Lung (tissue), 12 donors: ENCODE results near the gene ZDHHC11. TPM values are rescaled to one million over a fixed set of nuclear protein-coding genes. Genes with fewer than 3 reads are reported as not detected.
A peak's percentile ranks its signal among the peaks of the same experiment; 100 is the strongest.
"Not testable (repeated sequence)": the region's sequence is repeated elsewhere in the genome, so short reads cannot be mapped to it uniquely, and the experiment has no call there.

ENCODE experiments used
- ATAC-seq: fragments of 200-7000 bp; cut with Tn5 transposase; one replicate; pipeline ENCODE4 v1.9.1; 2020; ENCODE audit warnings: moderate number of reproducible peaks; ENCODE audit not compliant: insufficient read depth, low FRiP score
- DNase-seq, 3 donors: peaks; one replicate each; pipeline ENCODE4 v3.0.0-alpha.2; 2013 to 2017
- H3K27ac ChIP-seq, 2 donors: one replicate each; pipeline ENCODE4 v1.5.1; 2013; ENCODE audit warnings: mild to moderate bottlenecking in 2 of 2, moderate library complexity in 2 of 2, control low read depth in 1 of 2, inconsistent platforms in 1 of 2, low read depth in 1 of 2, low read length in 1 of 2
- H3K27me3 ChIP-seq, 3 donors: one replicate each; pipeline ENCODE4 v1.5.1; 2013; ENCODE audit warnings: low read length in 2 of 3; ENCODE audit not compliant: control insufficient read depth in 3 of 3, insufficient read depth in 3 of 3
- H3K36me3 ChIP-seq, 4 donors: one replicate each; pipeline ENCODE4 v1.5.1; 2013; ENCODE audit warnings: low read length in 4 of 4, mild to moderate bottlenecking in 1 of 4, moderate library complexity in 1 of 4; ENCODE audit not compliant: control insufficient read depth in 4 of 4, insufficient read depth in 4 of 4
- H3K4me1 ChIP-seq, 5 donors: one replicate each; pipeline ENCODE4 v1.5.1; 2013; ENCODE audit warnings: low read length in 5 of 5, mild to moderate bottlenecking in 2 of 5, moderate library complexity in 1 of 5; ENCODE audit not compliant: control insufficient read depth in 5 of 5, insufficient read depth in 5 of 5
- H3K4me3 ChIP-seq: one replicate; pipeline ENCODE4 v1.5.1; 2013; ENCODE audit warnings: mild to moderate bottlenecking, control low read depth, moderate library complexity
- H3K9ac ChIP-seq, 2 donors: one replicate each; pipeline ENCODE4 v1.5.1; 2013; ENCODE audit warnings: low read length in 2 of 2, control low read depth in 1 of 2; ENCODE audit not compliant: insufficient read depth in 1 of 2
- H3K9me3 ChIP-seq, 4 donors: one replicate each; pipeline ENCODE4 v1.5.1; 2013; ENCODE audit warnings: low read length in 3 of 4, mild to moderate bottlenecking in 1 of 4, moderate library complexity in 1 of 4; ENCODE audit not compliant: control insufficient read depth in 4 of 4, insufficient read depth in 3 of 4
- CTCF ChIP-seq: IDR thresholded peaks from 2 replicates; pipeline ENCODE4 v1.5.1; 2012; ENCODE audit warnings: mild to moderate bottlenecking; ENCODE audit errors: control extremely low read depth, extremely low read depth
- WGBS, 2 donors: extraction: QIAGEN DNeasy Blood & Tissue Kit; methylation state at CpG; one replicate each; pipeline ENCODE4 v1.1.7; 2013; 5-methylcytosine and 5-hydroxymethylcytosine counted together
- polyA plus RNA-seq, 2 donors: library from polyadenylated mRNA; stranded (reverse); fragments of 200-250 nt; gene quantifications; one replicate each; pipeline ENCODE4 v1.2.1, GENCODE V29; 2013
- total RNA-seq, 2 donors: library from RNA; depleted of rRNA in 1 of 2; stranded (reverse); fragments of >200 nt in 1 of 2; gene quantifications; one replicate each; pipeline ENCODE4 v1.2.1, GENCODE V29; 2014 to 2021
- donor health status: control.
- donor health status: control.
- donor health status: Bipolar disorder and iron deficiency.
- donor health status: healthy.
- donor health status: DM: yes; HTN: yes; CAD: no.

ZDHHC11 gene
- total and polyA plus RNA-seq, 4 donors: 6.8 to 110 (median 20.5) TPM

DNA sequence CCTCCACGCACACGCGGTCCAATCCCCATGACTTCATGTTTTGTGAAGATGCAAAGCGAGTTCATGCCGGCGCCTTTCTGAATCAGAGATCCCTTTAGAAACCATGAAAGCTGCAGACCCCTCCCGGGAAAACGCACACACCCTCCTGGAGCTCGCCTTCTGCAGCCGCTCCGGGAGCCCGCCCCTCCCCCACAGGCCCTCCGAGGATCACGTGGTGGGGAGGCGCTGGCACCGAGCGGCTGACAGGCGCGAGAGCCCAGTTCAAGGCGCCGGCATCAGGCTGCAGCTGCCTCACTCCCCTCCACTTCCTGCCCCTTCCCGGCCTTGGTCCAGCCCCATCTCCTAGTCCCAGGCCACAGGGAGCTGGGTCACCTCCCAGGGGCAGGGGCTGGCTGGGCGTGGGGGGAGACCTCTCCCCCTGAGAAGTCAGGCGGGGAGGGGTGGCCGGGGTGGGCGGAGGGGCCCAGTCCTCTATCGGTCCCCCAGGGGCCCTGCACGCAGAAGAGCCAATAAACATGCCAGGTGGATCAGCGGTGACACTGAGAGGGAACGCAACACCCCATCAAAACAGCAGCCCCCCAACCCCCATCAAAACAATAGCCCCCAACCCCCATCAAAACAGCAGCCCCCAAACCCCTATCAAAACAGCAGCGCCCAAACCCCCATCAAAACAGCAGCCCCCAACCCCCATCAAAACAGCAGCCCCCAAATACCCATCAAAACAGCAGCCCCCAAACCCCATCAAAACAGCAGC is 67.6 kb downstream of the ZDHHC11 start:
- not testable (repeated sequence) for H3K4me3 ChIP-seq, H3K9ac ChIP-seq, H3K27ac ChIP-seq, H3K4me1 ChIP-seq, H3K36me3 ChIP-seq, DNase-seq, H3K9me3 ChIP-seq, H3K27me3 ChIP-seq
- 4% methylated on average over 26 to 30 of the region's 31 CpGs for WGBS, 2 donors
- ATAC-seq: peak; percentile 42

GRCh38 chr5:782356-782755 is 68.4 kb downstream of the ZDHHC11 start:
- not testable (repeated sequence) for H3K9me3 ChIP-seq, H3K4me3 ChIP-seq, ATAC-seq, H3K27me3 ChIP-seq, H3K27ac ChIP-seq, DNase-seq, H3K9ac ChIP-seq, H3K4me1 ChIP-seq, H3K36me3 ChIP-seq
- no CpG with 5 or more reads among the region's 12 CpGs for WGBS, 2 donors

- WGBS, 2 donors: 90 to 95% methylated on average over 16 to 17 of the region's 17 CpGs
- not testable (repeated sequence) for ATAC-seq, DNase-seq, H3K9ac ChIP-seq, H3K36me3 ChIP-seq, H3K27me3 ChIP-seq, H3K4me3 ChIP-seq, H3K9me3 ChIP-seq, H3K27ac ChIP-seq
- peaks cover 0 to 15% (median 4%) of the 10 kb centered on the region in 5 donors for H3K4me1 ChIP-seq
Observed at GRCh38 chr5:780571-780970, 70.2 kb downstream of the ZDHHC11 start.

DNA sequence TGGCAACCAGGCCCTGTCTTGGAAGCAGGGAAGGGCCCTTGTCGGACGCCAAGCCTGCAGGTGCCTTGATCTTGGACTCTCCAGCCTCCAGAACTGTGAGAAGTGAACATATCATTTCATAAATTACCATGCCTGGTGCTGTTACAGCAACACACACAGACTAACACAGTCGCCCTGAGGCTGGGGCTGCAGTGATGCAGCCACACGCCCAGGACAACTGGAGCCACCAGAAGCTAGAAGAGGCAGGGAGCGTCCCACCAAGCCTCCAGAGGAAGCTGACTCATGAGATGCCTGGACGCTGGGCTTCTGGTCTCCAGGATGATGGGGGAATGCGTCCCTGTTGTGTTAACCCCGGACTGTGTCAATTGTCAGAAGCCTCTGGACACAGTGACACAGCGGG is 71.8 kb downstream of the ZDHHC11 start:
- H3K27me3 ChIP-seq, H3K36me3 ChIP-seq, ATAC-seq, H3K4me3 ChIP-seq, H3K27ac ChIP-seq, H3K9me3 ChIP-seq, H3K9ac ChIP-seq, DNase-seq: not testable (repeated sequence)
- 90% methylated on average over 8 to 9 of the region's 9 CpGs for WGBS, 2 donors
- peaks cover 0 to 15% (median 3%) of the 10 kb centered on the region in 5 donors for H3K4me1 ChIP-seq

DNA sequence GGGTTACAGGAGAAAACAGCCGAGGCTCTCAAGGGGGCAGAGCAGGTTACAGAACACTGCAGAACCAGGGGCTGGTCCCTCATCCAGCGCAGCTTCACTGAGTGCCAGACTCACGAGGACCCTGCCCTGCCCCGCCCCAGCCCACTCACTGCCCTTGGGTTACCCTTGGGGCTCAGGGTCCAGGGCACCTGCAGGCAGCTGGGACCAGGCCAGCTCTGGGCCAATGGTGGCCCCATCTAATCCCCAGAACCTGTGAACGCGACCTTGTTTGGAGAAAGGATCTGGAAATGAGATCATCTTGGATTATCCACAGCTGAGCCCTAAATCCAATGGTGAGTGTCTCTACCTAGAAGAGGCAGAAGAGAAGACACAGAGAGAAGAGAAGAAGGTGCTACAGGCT is 72.4 kb downstream of the ZDHHC11 start:
- not testable (repeated sequence) for ATAC-seq

DNA sequence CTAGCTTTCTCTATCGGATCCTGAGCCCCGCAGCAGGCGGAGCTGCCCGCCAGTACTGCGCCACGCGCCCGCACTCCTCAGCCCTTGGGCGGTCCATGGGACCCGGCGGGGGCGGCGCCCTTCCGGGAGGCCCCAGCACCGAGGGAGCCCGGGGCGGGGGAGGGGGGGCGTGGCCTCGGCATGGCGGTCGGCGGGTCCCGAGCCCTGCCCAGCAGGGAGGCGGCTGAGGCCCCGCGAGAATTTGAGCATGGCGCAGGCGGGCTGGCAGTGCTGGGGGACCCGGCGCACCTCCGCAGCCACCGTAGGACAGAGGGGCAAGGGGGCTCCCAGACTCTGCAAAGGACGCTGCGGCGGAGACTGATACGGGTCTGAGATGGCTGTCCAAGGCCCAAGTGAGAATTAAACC is 73.0 kb downstream of the ZDHHC11 start:
- ATAC-seq: no peak
- Histone ChIP-seq H3K36me3 (peaks cover 0 to 2% (median 0%) of the 10 kb centered on the region in 4 donors), H3K9ac (no peak overlapping the region), H3K27ac (no peak overlapping the region), H3K4me1 (peaks cover 0 to 18% (median 3%) of the 10 kb centered on the region in 5 donors), H3K9me3 (no peaks in the 10 kb centered on the region), H3K4me3 (no peak overlapping the region), H3K27me3 (no peaks in the 10 kb centered on the region)
- DNase-seq: peak in 1 of 3 donors; percentile 7
- TF ChIP-seq CTCF: no peak
- WGBS, 2 donors: 91 to 96% methylated on average over 36 of the region's 36 CpGs

More for the DNA sequence above, 72.4 kb downstream of the ZDHHC11 start:
- not testable (repeated sequence) for H3K9me3 ChIP-seq, H3K27me3 ChIP-seq, H3K36me3 ChIP-seq, H3K27ac ChIP-seq, H3K4me3 ChIP-seq, H3K9ac ChIP-seq
- H3K4me1 ChIP-seq: peaks cover 0 to 15% (median 3%) of the 10 kb centered on the region in 5 donors
- 96 to 100% methylated on average over 3 to 5 of the region's 6 CpGs for WGBS, 2 donors
- peak in 1 of 3 donors; percentile 3 for DNase-seq
